MM.1S (cell line): Measurements from ENCODE around the gene RNASE8.

Experiments
- DNase-seq: peaks from one replicate; pipeline ENCODE4 v3.0.0-alpha.2; 2015
- H2AFZ ChIP-seq: fragments of 300-600 bp; sonication (generic); 2 replicates; pipeline ENCODE4 v1.6.0; 2016; ENCODE audit warnings: antibody characterized with exemption, low read length
- H3F3A ChIP-seq: fragments of 300-600 bp; sonication (generic); 2 replicates; pipeline ENCODE4 v1.6.1; 2016; ENCODE audit warnings: mild to moderate bottlenecking, antibody characterized with exemption, low read length, moderate library complexity, mixed read lengths; ENCODE audit not compliant: insufficient read depth
- H3K27ac ChIP-seq: fragments of 300-600 bp; sonication (generic); 2 replicates; pipeline ENCODE4 v1.5.1; 2016; ENCODE audit warnings: mild to moderate bottlenecking, low read length
- H3K27me3 ChIP-seq: fragments of 300-600 bp; sonication (generic); replicated peaks from 2 replicates; pipeline ENCODE4 v1.6.0; 2016; ENCODE audit warnings: low read length; ENCODE audit not compliant: insufficient read depth
- H3K36me3 ChIP-seq: fragments of 300-600 bp; sonication (generic); replicated peaks from 2 replicates; pipeline ENCODE4 v1.6.1; 2016; ENCODE audit warnings: mild to moderate bottlenecking, low read length, mixed read lengths; ENCODE audit not compliant: insufficient read depth
- H3K4me1 ChIP-seq: fragments of 300-600 bp; sonication (generic); 2 replicates; pipeline ENCODE4 v1.6.1; 2016; ENCODE audit warnings: low read length, mixed read lengths
- H3K4me2 ChIP-seq: fragments of 300-600 bp; sonication (generic); 2 replicates; pipeline ENCODE4 v1.6.0; 2016; ENCODE audit warnings: low read depth, low read length
- H3K4me3 ChIP-seq: fragments of 300-600 bp; sonication (generic); 2 replicates; pipeline ENCODE4 v1.5.1; 2016; ENCODE audit warnings: low read length, mixed read lengths
- H3K79me2 ChIP-seq: fragments of 300-600 bp; sonication (generic); 2 replicates; pipeline ENCODE4 v1.6.1; 2016; ENCODE audit warnings: mixed run types, low read length, mixed read lengths
- H3K9ac ChIP-seq: fragments of 300-600 bp; sonication (generic); 2 replicates; pipeline ENCODE4 v1.6.1; 2016; ENCODE audit warnings: low read length, mixed read lengths
- H3K9me2 ChIP-seq: fragments of 300-600 bp; sonication (generic); replicated peaks from 2 replicates; pipeline ENCODE4 v1.6.1; 2016; ENCODE audit warnings: mild to moderate bottlenecking, low read length, mixed read lengths; ENCODE audit not compliant: insufficient read depth
- H3K9me3 ChIP-seq: fragments of 300-600 bp; sonication (generic); replicated peaks from 2 replicates; pipeline ENCODE4 v1.6.1; 2016; ENCODE audit warnings: mild to moderate bottlenecking, low read length, mixed read lengths; ENCODE audit not compliant: insufficient read depth
- H4K20me1 ChIP-seq: fragments of 300-600 bp; sonication (generic); 2 replicates; pipeline ENCODE4 v1.6.1; 2016; ENCODE audit warnings: mild to moderate bottlenecking, low read length, moderate library complexity, mixed read lengths; ENCODE audit not compliant: insufficient read depth
- CTCF ChIP-seq: fragments of 300-600 bp; sonication (generic); IDR thresholded peaks from 2 replicates; pipeline ENCODE4 v1.5.1; 2016; ENCODE audit warnings: antibody characterized with exemption, low read length, mixed read lengths
- EZH2 ChIP-seq: fragments of 300-600 bp; sonication (generic); optimal IDR thresholded peaks from 2 replicates; pipeline ENCODE3; 2017; ENCODE audit warnings: low read depth, mild to moderate bottlenecking, antibody characterized with exemption, low read length, mixed read lengths
- EZH2phosphoT487 ChIP-seq: fragments of 300-600 bp; sonication (generic); IDR thresholded peaks from 2 replicates; pipeline ENCODE4 v1.6.1; 2018; ENCODE audit warnings: antibody characterized with exemption, low read length

Gene RNASE8

GRCh38 chr14:21055432-21056117 is 2.0 kb upstream of the RNASE8 start:
- no peak for DNase-seq
- Histone ChIP-seq H3K4me1 (no peaks in the 10 kb centered on the region), H2AFZ (no peak overlapping the region)

GRCh38 chr14:21056520-21057163 is 980 bp upstream of the RNASE8 start:
- TF ChIP-seq EZH2phosphoT487 (no peak), CTCF (no peak), EZH2 (no peak)
- Histone ChIP-seq H3K4me3 (no peak overlapping the region), H3K9me2 (no peaks in the 10 kb centered on the region), H4K20me1 (no peaks in the 10 kb centered on the region), H3K4me2 (no peak overlapping the region), H3K9me3 (no peaks in the 10 kb centered on the region), H3K79me2 (no peaks in the 10 kb centered on the region), H3K9ac (no peak overlapping the region), H2AFZ (no peak overlapping the region), H3K27me3 (no peaks in the 10 kb centered on the region), H3K4me1 (no peaks in the 10 kb centered on the region), H3K27ac (no peak overlapping the region), H3F3A (no peaks in the 10 kb centered on the region), H3K36me3 (no peaks in the 10 kb centered on the region)
- DNase-seq = no peak

More at GRCh38 chr14:21055432-21056117, 2.0 kb upstream of the RNASE8 start:
- Histone ChIP-seq H4K20me1 (no peaks in the 10 kb centered on the region), H3K36me3 (no peaks in the 10 kb centered on the region), H3K27me3 (no peaks in the 10 kb centered on the region), H3K9ac (no peak overlapping the region), H3K9me3 (no peaks in the 10 kb centered on the region), H3K4me3 (no peak overlapping the region), H3K9me2 (no peaks in the 10 kb centered on the region), H3F3A (no peaks in the 10 kb centered on the region), H3K4me2 (no peak overlapping the region), H3K79me2 (no peaks in the 10 kb centered on the region), H3K27ac (no peak overlapping the region)
- TF ChIP-seq CTCF (no peak), EZH2phosphoT487 (no peak), EZH2 (no peak)

- Histone ChIP-seq H3F3A (no peaks in the 10 kb centered on the region), H3K4me2 (no peak overlapping the region), H2AFZ (no peak overlapping the region), H3K79me2 (no peaks in the 10 kb centered on the region), H3K9me3 (no peaks in the 10 kb centered on the region), H3K4me1 (no peaks in the 10 kb centered on the region), H3K9me2 (no peaks in the 10 kb centered on the region), H3K9ac (no peak overlapping the region), H3K4me3 (no peak overlapping the region), H4K20me1 (no peaks in the 10 kb centered on the region), H3K27me3 (no peaks in the 10 kb centered on the region), H3K27ac (no peak overlapping the region), H3K36me3 (no peaks in the 10 kb centered on the region)
- TF ChIP-seq EZH2 (no peak), CTCF (no peak), EZH2phosphoT487 (no peak)
- DNase-seq = no peak
Measured at GRCh38 chr14:21058903-21059302, 1.3 kb downstream of the RNASE8 start.
